ENCODE results near the gene E2F1.
"Not testable (repeated sequence)": the region's sequence is repeated elsewhere in the genome, so short reads cannot be mapped to it uniquely, and the experiment has no call there.

E2F1 gene

DNA sequence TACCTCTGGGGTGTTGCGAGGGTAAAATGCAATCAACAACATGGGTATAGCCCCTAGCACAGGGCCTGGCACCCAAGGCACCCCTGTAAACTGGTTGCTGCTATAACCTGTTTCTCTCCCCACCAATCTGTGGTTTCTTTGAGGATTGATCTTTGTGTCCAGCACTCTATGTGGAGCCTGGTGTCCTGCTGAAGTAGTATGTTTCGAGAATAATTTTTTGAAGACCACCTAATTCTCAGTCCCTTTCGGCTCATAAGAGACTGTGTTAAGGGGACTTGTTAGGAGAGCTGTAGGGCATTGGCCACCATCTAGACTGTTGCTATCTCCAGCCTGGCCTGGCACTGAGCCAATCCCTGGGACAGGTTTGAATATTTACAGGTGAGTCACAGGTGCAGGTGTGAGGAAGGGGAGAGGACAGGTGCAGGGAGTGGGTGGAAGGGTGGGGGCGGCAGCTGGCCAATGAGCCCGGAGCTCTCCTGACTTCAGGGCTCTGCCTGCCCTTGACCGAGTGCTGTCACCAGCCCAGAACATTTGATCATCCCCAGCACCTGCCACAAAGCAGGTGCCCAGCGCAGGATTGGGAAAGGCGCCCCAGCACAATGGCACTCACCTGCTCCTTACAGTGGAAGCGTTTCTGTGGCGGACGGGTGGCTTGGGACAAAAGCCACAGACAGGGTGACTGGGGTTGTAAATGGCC lies 32.1 kb downstream of the E2F1 start:
- Histone ChIP-seq H3K9me3 (ENCODE audit: control insufficient read depth, low read length) (no peaks in the 10 kb centered on the region), H3K4me3 (ENCODE audit: extremely low read depth, insufficient read depth, low read length, poor library complexity, severe bottlenecking) (no peak overlapping the region), H3K27ac (ENCODE audit: low read depth, low read length, severe bottlenecking) (no peak overlapping the region), H3K36me3 (ENCODE audit: control insufficient read depth, insufficient read depth, low read length) (peaks cover 12% of the 10 kb centered on the region), H3K4me1 (ENCODE audit: control insufficient read depth, insufficient read depth, low read length, poor library complexity, severe bottlenecking) (no peaks in the 10 kb centered on the region)
- WGBS, 2 experiments (ENCODE audit: insufficient coverage in 2 of 2), result 92 to 93% methylated on average over 9 to 11 of the region's 11 CpGs

DNA sequence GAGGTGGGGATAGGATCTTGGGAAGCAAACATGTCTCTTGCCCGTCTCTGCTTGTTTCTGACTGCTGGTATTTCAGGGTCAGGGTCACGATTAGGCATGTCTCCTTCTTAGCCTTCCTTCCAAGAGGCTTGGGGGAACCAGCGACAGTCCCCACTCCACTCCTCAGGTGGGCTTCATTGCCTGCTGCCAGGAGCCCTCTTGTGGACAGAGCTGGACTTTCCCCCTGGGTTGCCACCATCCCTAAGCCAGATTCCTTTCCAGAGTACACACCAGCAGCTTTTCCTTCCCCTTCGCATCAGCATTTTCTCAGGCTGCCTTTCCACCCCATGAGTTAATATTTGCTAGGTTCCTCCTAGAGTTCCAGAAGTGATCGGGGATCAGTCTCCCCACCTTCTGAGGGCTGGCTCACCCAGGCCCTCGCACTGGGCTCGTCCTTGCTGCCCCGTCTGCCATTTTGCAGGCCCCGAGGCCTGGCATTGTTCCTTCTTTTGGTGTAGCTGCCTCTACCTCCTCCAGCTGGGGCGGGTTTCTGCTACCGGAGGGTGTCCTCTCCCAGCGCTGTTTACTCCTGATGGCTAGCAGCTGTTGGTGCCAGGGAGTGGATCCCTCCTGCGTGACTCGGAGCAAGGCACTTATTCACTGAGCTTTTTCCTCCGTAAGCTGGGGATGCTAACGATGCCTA lies 32.8 kb downstream of the E2F1 start:
- Histone ChIP-seq H3K36me3 (ENCODE audit: control insufficient read depth, insufficient read depth, low read length) (peaks cover 12% of the 10 kb centered on the region), H3K4me1 (ENCODE audit: control insufficient read depth, insufficient read depth, low read length, poor library complexity, severe bottlenecking) (no peaks in the 10 kb centered on the region), H3K9me3 (ENCODE audit: control insufficient read depth, low read length) (no peaks in the 10 kb centered on the region), H3K27ac (ENCODE audit: low read depth, low read length, severe bottlenecking) (no peak overlapping the region), H3K4me3 (ENCODE audit: extremely low read depth, insufficient read depth, low read length, poor library complexity, severe bottlenecking) (no peak overlapping the region)
- 62 to 73% methylated on average over 15 to 16 of the region's 16 CpGs for WGBS, 2 experiments (ENCODE audit: insufficient coverage in 2 of 2)

DNA sequence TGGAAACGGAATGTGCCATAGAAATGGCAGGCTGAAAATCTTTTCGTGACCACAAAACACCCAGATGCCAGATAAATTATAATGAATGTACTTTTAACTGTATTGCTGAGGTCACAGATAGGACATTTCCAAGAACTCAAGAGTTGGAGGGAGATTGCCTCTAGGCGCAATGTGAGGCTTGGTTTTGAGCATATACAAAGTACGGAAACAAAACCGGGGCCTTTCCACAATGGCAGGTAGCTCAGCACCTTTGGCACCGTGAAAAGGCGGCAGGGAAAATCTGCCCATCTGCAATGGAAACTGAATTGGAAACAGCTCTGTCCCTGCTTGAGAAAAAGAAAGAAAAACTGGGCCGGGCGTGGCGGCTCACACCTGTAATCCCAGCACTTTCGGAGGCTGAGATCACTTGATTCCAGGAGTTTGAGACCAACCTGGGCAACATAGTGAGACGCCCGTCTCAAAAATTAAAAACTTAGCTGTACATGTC lies 34.6 kb downstream of the E2F1 start:
- H3K36me3 ChIP-seq (ENCODE audit: control insufficient read depth, insufficient read depth, low read length), result no peaks in the 10 kb centered on the region
- no peak overlapping the region for H3K4me3 ChIP-seq (ENCODE audit: extremely low read depth, insufficient read depth, low read length, poor library complexity, severe bottlenecking)
- 94 to 97% methylated on average over 11 of the region's 13 CpGs for WGBS, 2 experiments (ENCODE audit: insufficient coverage in 2 of 2)
- H3K27ac ChIP-seq (ENCODE audit: low read depth, low read length, severe bottlenecking), result no peak overlapping the region
- no peaks in the 10 kb centered on the region for H3K9me3 ChIP-seq (ENCODE audit: control insufficient read depth, low read length)
- no peaks in the 10 kb centered on the region for H3K4me1 ChIP-seq (ENCODE audit: control insufficient read depth, insufficient read depth, low read length, poor library complexity, severe bottlenecking)

DNA sequence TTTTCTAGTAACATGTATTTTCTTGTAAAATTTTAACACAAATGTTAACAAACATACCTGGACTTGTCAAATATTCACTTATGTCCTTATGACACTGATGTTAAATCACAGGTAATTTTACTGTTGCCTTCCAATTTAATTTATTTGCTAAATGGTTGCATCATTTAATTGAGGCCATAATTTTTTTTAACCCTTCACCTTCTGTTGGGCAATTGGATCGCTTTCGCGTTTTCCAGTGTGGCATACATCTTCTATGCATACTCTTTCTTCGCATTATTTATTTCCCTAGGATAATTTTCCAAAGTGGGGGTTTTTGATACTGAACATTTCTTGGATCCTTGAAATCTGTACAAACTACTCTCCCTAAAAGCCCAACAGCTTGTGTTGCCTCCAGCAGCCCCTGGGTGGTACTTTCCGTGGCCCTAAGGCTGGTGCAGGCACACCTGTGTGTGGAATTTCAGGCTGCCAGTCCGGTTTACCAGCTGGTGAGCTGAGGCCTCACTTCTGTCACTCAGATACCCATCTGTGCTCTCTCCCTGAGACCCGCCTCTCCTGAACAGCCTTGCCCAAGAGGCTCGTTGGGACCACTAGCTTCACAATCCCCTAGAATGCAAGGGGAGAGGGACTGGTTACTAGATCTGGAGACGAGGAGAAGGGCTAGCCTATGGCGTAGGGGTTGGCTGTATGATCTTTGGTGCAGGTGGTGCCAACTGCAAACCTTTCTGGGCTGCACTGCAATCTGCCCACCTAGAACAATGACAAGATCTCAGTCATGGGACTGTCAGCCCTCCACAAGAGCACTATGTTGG lies 35.2 kb downstream of the E2F1 start:
- Histone ChIP-seq H3K9me3 (ENCODE audit: control insufficient read depth, low read length) (no peaks in the 10 kb centered on the region), H3K4me3 (ENCODE audit: extremely low read depth, insufficient read depth, low read length, poor library complexity, severe bottlenecking) (no peak overlapping the region), H3K27ac (ENCODE audit: low read depth, low read length, severe bottlenecking) (no peak overlapping the region), H3K4me1 (ENCODE audit: control insufficient read depth, insufficient read depth, low read length, poor library complexity, severe bottlenecking) (no peaks in the 10 kb centered on the region), H3K36me3 (ENCODE audit: control insufficient read depth, insufficient read depth, low read length) (peaks cover 3% of the 10 kb centered on the region)
- 82 to 97% methylated on average over 3 to 4 of the region's 10 CpGs for WGBS, 2 experiments (ENCODE audit: insufficient coverage in 2 of 2)

DNA sequence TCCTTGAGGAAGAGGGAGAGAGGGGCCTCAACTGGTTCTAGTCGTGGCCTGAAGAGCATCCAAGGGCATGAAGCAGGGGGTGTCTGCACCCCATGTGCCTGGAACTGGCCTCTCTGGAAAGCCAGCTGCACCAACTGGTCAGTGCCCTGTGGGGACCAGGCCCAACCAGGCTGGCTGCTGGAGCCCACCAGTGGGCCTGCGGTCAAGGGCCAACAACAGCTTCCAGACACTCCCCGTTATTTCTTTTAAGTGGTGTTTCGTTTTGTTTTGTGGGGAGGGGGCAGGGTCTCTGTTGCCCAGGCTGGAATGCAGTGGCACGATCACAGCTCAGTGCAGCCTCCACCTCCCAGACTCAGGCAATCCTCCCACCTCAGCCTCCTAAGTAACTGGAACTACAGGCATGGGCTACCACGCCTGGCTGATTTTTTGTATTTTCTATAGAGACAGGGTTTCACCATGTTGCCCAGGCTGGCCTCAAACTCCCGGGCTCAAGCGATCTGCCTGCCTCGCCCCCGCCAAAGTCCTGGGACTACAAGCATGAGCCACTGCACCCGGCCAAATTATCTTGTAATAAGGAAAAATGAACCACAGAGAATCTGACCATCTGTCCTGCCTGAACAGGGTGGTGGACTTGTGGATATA lies 36.0 kb downstream of the E2F1 start:
- WGBS, 2 experiments (ENCODE audit: insufficient coverage in 2 of 2), result 92 to 94% methylated on average over 6 to 7 of the region's 11 CpGs
- Histone ChIP-seq H3K27ac (ENCODE audit: low read depth, low read length, severe bottlenecking) (no peak overlapping the region), H3K36me3 (ENCODE audit: control insufficient read depth, insufficient read depth, low read length) (peaks cover 7% of the 10 kb centered on the region)

DNA sequence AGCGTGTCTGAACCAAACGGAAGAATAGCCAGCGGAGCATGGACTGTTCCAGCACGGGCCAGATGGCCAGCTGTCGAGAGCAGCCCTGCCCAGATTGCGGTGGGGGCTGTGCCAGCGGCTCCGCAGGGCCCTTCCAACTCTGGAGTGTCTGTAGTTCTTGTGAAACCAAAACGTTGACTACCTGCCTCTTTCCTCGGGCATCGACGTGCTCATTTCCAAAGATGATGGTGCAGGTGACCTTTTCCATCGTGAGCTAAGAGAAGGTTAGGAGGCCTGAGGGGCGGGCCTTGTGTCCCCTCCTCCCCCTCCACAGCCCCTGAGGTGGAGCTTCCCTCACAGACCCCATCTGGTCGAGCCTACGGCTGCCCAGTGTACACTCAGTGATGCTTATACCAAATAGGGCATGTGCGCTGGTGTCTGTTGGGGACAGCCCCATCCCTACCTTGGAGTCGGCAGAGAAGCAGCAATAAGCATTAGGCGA lies 36.9 kb downstream of the E2F1 start:
- Histone ChIP-seq H3K4me1 (ENCODE audit: control insufficient read depth, insufficient read depth, low read length, poor library complexity, severe bottlenecking) (no peaks in the 10 kb centered on the region), H3K27ac (ENCODE audit: low read depth, low read length, severe bottlenecking) (no peak overlapping the region), H3K36me3 (ENCODE audit: control insufficient read depth, insufficient read depth, low read length) (peaks cover 15% of the 10 kb centered on the region), H3K9me3 (ENCODE audit: control insufficient read depth, low read length) (no peaks in the 10 kb centered on the region), H3K4me3 (ENCODE audit: extremely low read depth, insufficient read depth, low read length, poor library complexity, severe bottlenecking) (no peak overlapping the region)
- WGBS, 2 experiments (ENCODE audit: insufficient coverage in 2 of 2), result 87 to 92% methylated on average over 17 to 19 of the region's 19 CpGs

More for the DNA sequence above, 36.0 kb downstream of the E2F1 start:
- H3K4me3 ChIP-seq (ENCODE audit: extremely low read depth, insufficient read depth, low read length, poor library complexity, severe bottlenecking), result no peak overlapping the region
- H3K4me1 ChIP-seq (ENCODE audit: control insufficient read depth, insufficient read depth, low read length, poor library complexity, severe bottlenecking), result no peaks in the 10 kb centered on the region
- H3K9me3 ChIP-seq (ENCODE audit: control insufficient read depth, low read length), result no peaks in the 10 kb centered on the region

DNA sequence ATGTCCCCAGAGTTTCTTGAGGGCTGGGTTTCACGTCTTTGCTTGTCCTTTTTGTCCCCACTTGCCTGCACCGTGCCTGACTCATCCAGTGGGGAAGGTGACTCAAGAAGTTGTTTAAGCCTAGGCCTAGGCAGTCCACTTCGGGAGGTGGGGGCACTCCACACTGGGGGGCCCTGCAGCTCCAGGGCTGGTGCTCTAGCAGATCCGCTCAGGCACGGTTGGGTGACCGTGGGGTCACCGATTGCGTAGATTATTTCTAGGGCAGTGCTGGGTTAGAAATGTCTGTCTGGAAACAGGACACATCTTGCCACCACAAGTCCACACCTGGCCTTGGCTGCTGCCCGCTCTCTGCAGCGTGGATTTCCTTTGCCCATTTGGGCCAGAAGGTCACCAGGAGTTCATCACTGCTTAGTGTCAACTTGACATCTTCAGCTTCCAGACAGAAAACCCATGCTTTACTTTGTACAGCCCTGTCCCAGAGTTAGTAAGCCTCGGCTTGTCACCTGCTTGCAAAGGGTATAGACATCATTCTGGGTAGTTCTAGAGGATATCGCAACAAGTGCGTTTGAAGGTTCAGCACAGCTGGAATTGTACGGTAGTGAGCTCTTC lies 37.7 kb downstream of the E2F1 start:
- 97 to 99% methylated on average over 12 of the region's 14 CpGs for WGBS, 2 experiments (ENCODE audit: insufficient coverage in 2 of 2)
- no peak overlapping the region for H3K27ac ChIP-seq (ENCODE audit: low read depth, low read length, severe bottlenecking)

DNA sequence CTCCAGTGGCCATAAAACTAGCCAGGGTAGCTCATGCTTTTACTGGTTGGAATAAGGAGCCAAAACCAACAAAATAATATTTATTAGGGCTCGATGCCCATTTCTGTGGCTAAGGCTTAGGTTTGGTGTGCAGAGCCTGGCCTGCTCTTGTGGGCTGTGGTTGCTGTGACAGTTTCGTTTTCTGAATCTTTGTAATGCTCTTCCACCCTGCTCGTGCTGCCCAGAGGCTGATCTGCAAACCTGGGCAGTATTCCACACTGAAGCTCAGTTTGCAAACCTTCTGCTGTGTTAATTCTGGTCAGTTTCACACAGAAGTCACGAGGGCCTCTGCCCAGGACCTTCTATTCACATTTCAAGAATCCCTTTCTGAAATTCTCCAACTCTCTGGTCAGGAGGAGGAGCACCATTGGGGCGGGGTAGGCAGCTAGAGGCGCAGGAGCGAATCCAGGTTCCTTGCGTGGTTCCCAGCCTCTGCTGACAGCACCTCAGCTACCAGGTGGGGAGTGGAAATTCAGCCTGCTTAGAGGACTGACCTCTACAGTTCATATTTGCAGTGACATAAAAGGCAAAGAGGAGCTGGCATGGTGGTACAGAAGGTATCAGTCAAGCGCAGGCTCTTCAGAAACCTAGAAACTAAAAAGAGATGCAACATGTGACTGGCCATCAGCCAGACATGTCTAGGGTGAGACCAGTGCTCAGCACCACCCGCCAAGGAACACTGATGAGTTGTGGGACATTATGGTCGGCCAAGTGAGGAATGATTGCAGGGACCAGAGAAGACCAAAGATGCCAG lies 38.4 kb downstream of the E2F1 start:
- 96 to 97% methylated on average over 10 of the region's 11 CpGs for WGBS, 2 experiments (ENCODE audit: insufficient coverage in 2 of 2)
- Histone ChIP-seq H3K9me3 (ENCODE audit: control insufficient read depth, low read length) (no peaks in the 10 kb centered on the region), H3K36me3 (ENCODE audit: control insufficient read depth, insufficient read depth, low read length) (peaks cover 20% of the 10 kb centered on the region), H3K4me3 (ENCODE audit: extremely low read depth, insufficient read depth, low read length, poor library complexity, severe bottlenecking) (no peak overlapping the region), H3K4me1 (ENCODE audit: control insufficient read depth, insufficient read depth, low read length, poor library complexity, severe bottlenecking) (no peaks in the 10 kb centered on the region), H3K27ac (ENCODE audit: low read depth, low read length, severe bottlenecking) (no peak overlapping the region)

More for the DNA sequence above, 37.7 kb downstream of the E2F1 start:
- Histone ChIP-seq H3K36me3 (ENCODE audit: control insufficient read depth, insufficient read depth, low read length) (peaks cover 20% of the 10 kb centered on the region), H3K4me1 (ENCODE audit: control insufficient read depth, insufficient read depth, low read length, poor library complexity, severe bottlenecking) (no peaks in the 10 kb centered on the region), H3K4me3 (ENCODE audit: extremely low read depth, insufficient read depth, low read length, poor library complexity, severe bottlenecking) (no peak overlapping the region), H3K9me3 (ENCODE audit: control insufficient read depth, low read length) (no peaks in the 10 kb centered on the region)

DNA sequence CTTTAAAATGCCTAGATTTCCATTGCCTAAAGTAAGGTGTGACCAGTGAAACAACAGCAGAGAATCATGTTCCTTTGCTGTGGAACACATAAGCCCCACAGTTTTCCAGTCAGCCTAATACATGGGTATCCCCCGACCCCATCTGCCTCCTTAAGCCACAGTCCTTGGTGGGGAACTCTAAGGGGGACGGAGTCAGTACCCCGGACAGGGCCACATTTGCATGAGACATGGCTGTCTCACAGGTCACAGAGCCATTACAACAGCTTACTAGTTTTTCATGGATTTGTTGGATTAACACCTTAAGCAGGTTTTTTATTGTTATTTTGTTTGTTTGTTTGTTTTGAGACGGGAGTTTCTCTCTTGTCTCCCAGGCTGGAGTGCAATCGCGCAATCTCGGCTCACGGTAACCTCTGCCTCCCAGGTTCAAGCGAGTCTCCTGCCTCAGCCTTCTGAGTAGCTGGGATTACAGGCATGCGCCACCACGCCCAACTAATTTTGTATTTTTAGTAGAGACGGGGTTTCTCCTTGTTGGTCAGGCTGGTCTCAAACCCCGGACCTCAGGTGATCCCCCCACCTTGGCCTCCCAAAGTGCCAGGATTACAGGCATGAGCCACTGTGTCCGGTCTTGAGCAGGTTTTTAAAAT lies 39.1 kb downstream of the E2F1 start:
- H3K36me3 ChIP-seq (ENCODE audit: control insufficient read depth, insufficient read depth, low read length), result peaks cover 24% of the 10 kb centered on the region
- not testable (repeated sequence) for H3K4me1 ChIP-seq (ENCODE audit: control insufficient read depth, insufficient read depth, low read length, poor library complexity, severe bottlenecking); H3K4me3 ChIP-seq (ENCODE audit: extremely low read depth, insufficient read depth, low read length, poor library complexity, severe bottlenecking); H3K9me3 ChIP-seq (ENCODE audit: control insufficient read depth, low read length); H3K27ac ChIP-seq (ENCODE audit: low read depth, low read length, severe bottlenecking)
- WGBS, 2 experiments (ENCODE audit: insufficient coverage in 2 of 2), result 83 to 85% methylated on average over 9 to 14 of the region's 14 CpGs
